ENCODE data around the gene MCC.

GRCh38 chr5:113119246-113119924, 368.9 kb downstream of the MCC start:
- no peak for TF ChIP-seq CTCF (IDR thresholded peaks at IDR 0.05; ENCODE audit: insufficient read depth, low read depth, low read length)
- TF ChIP-seq EZH2 (IDR thresholded peaks at IDR 0.05; ENCODE audit: insufficient read depth, low read length), result no peak
